WERI-Rb-1 (cell line): ENCODE measurements around the gene ABCG4.

ENCODE experiments used
- DNase-seq: peaks from one replicate; pipeline ENCODE4 v3.0.0-alpha.2; 2020
- H3K27ac ChIP-seq: fragments of 250-450 bp; sonication (Bioruptor Pico); 2 replicates; pipeline ENCODE4 v1.5.1; 2020; ENCODE audit warnings: mild to moderate bottlenecking, moderate library complexity
- H3K27me3 ChIP-seq: fragments of 250-450 bp; sonication (Bioruptor Pico); 2 replicates; pipeline ENCODE4 v1.5.1; 2021; ENCODE audit warnings: mild to moderate bottlenecking, low read depth, moderate library complexity; ENCODE audit not compliant: insufficient read depth, severe bottlenecking
- H3K36me3 ChIP-seq: fragments of 250-450 bp; sonication (Bioruptor Pico); 2 replicates; pipeline ENCODE4 v1.5.1; 2020; ENCODE audit warnings: mild to moderate bottlenecking, moderate library complexity
- H3K4me3 ChIP-seq: 2 replicates; pipeline ENCODE4 v1.5.1; 2011; ENCODE audit warnings: low read depth, mild to moderate bottlenecking, control low read depth, low read length
- H3K9me3 ChIP-seq: fragments of 250-450 bp; sonication (Bioruptor Pico); 2 replicates; pipeline ENCODE4 v1.5.1; 2021; ENCODE audit warnings: mild to moderate bottlenecking, moderate library complexity; ENCODE audit not compliant: severe bottlenecking
- CTCF ChIP-seq: IDR thresholded peaks from 2 replicates; pipeline ENCODE4 v1.5.1; 2011; ENCODE audit warnings: low read depth, mild to moderate bottlenecking, control low read depth, inconsistent platforms, low read length

ABCG4 gene

DNA sequence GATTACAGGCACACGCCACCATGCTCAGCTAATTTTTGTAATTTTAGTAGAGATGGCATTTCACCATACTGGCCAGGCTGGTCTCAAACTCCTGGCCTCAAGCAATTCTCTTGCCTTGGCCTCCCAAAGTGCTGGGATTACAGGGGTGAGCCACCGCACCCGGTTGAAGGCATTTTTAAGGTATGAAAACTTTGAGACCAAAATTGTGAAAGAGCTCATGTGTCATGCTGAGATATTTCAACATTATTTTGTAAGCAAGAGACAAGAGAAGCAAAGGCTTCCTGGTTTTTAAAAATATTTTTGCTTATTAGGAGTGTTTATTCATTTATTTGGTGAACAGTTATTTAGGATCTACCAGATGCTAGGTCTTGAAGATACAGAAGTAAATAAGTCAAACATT, 43.3 kb downstream of the ABCG4 start:
- Histone ChIP-seq H3K27ac (no peak overlapping the region), H3K36me3 (no peaks in the 10 kb centered on the region), H3K4me3 (no peak overlapping the region), H3K27me3 (no peaks in the 10 kb centered on the region), H3K9me3 (no peaks in the 10 kb centered on the region)
- TF ChIP-seq CTCF, result no peak
- no peak for DNase-seq

- no peak overlapping the region for H3K27ac ChIP-seq
- no peak for DNase-seq
- H3K9me3 ChIP-seq, result no peaks in the 10 kb centered on the region
- H3K4me3 ChIP-seq, result no peak overlapping the region
- H3K36me3 ChIP-seq, result no peaks in the 10 kb centered on the region
- H3K27me3 ChIP-seq, result no peaks in the 10 kb centered on the region
- no peak for TF ChIP-seq CTCF
Observed at GRCh38 chr11:119193001-119193400, 44.1 kb downstream of the ABCG4 start.

DNA sequence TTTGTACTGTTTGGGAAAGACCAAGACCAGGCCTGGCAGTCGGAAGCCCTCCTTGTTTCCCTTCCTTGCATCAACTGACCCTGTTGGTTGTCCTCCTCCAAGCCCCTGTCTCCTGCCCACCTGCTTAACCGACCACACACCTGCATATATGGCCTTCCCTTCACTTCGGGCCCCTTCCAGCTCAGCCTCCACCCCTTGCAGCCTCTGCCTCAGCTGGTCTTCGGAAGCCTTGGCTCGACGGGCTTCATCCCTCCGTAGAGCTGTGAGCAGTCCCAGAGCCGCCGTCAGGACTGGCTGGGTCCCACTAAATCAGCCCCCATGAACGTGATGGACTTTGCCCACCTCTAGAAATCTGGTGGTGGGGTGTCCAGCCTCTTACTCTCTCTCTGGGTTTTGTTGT, 44.8 kb downstream of the ABCG4 start:
- Histone ChIP-seq H3K27ac (no peak overlapping the region), H3K4me3 (no peak overlapping the region), H3K27me3 (no peaks in the 10 kb centered on the region), H3K9me3 (no peaks in the 10 kb centered on the region), H3K36me3 (no peaks in the 10 kb centered on the region)
- TF ChIP-seq CTCF, result no peak
- no peak for DNase-seq

- Histone ChIP-seq H3K36me3 (no peaks in the 10 kb centered on the region), H3K27ac (no peak overlapping the region), H3K27me3 (no peaks in the 10 kb centered on the region), H3K9me3 (no peaks in the 10 kb centered on the region), H3K4me3 (no peak overlapping the region)
- no peak for TF ChIP-seq CTCF
- no peak for DNase-seq
Observed at GRCh38 chr11:119194811-119195440, 46.1 kb downstream of the ABCG4 start.

DNA sequence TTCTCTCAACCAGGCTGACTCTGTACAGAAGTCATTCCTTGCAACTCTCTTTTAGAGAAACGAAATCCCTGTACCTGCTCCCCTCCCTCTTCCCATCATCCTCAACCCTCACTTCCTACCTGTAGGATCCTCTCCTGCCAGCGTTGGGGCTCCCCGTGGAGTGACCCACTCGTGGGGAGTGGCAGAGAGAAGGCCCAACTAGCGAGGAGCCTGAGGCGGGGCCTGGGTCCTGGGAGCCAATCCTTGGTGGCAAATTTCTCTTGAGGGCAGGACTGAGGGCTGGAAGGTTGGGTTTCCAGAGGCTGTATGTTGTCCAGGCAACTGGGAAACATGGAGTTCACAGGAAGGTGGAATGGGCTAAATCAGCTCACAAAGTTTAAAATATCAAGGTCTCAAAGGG, 46.8 kb downstream of the ABCG4 start:
- Histone ChIP-seq H3K9me3 (no peaks in the 10 kb centered on the region), H3K4me3 (no peak overlapping the region), H3K36me3 (no peaks in the 10 kb centered on the region), H3K27ac (no peak overlapping the region), H3K27me3 (no peaks in the 10 kb centered on the region)
- peak; percentile 56 for DNase-seq
- no peak for TF ChIP-seq CTCF

GRCh38 chr11:119196833-119197483, 48.1 kb downstream of the ABCG4 start:
- H3K27me3 ChIP-seq, result no peaks in the 10 kb centered on the region
- no peak overlapping the region for H3K4me3 ChIP-seq
- no peaks in the 10 kb centered on the region for H3K36me3 ChIP-seq
- peak; percentile 70 for TF ChIP-seq CTCF
- peak; percentile 70 for DNase-seq
- H3K9me3 ChIP-seq, result no peaks in the 10 kb centered on the region
- no peak overlapping the region for H3K27ac ChIP-seq
